ENCODE results near the gene USP20. TPM values are rescaled to one million over a fixed set of nuclear protein-coding genes. Genes with fewer than 3 reads are reported as not detected.

The USP20 gene
- total and polyA plus RNA-seq, 10 of the 15 experiments (the other 5 are each of a cell fraction or from before 2014, with no cell fraction given): 0.66 to 23.3 (median 11.0) TPM

DNA sequence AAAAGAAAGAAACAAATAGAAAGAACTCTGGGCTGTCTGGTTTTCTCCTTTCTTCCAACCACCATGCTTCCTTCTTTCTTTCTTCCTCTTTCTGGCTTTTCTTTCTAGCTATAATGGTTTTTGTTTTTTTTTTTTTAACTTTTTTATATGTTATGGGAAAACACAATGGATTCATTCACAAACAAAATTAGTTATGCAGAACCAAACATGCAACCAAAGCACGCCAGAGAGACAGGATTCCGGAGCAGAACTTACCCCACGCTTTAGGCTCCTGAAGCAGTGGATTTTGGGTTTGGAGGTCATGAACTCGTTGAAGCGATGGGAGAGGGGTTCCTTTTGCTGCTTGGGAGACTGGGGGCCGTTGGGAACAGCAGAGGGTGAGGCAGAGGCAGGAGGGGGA, 88.3 kb downstream of the USP20 start (continued):
- TF ChIP-seq, protein P1, sequence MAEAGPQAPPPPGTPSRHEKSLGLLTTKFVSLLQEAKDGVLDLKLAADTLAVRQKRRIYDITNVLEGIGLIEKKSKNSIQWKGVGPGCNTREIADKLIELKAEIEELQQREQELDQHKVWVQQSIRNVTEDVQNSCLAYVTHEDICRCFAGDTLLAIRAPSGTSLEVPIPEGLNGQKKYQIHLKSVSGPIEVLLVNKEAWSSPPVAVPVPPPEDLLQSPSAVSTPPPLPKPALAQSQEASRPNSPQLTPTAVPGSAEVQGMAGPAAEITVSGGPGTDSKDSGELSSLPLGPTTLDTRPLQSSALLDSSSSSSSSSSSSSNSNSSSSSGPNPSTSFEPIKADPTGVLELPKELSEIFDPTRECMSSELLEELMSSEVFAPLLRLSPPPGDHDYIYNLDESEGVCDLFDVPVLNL (IDR thresholded peaks at IDR 0.05; ENCODE audit: low read depth, low read length): no peak

DNA sequence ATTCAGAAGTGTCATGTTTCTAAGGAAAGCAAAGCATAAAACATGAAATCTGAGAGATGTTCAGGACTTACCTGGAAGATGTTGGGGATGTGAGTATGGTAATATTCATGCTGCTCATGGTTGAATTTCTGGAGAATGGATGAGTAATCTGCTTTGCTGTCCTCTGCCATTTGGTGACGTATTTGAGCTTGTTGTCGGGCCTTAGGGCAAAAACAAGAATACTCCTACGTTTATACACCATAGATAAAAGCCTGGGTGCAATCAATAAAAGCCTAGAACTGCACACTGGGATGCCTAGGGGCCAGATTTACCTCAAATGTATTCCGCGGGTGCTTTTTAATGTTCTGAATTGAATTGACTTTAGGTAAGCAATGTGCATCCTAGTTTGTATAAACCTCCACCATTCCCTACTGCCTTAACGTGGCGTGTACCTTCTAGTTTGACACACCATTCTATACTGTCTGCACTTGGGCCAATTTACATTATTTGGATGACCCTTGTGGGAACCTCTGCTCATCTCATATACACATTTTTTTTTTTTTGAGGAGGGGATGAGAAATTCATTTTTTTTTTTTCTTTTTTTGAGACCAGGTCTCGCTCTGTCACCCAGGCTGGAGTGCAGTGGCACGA, 94.4 kb downstream of the USP20 start:
- BruUV-seq (replicated peaks): no TSS peak
- 92% methylated on average over 9 of the region's 9 CpGs for WGBS (ENCODE audit: insufficient coverage, insufficient replicate concordance, low lambda C conversion rate, missing lambda C conversion rate)
- H3K79me2 ChIP-seq (ENCODE audit: control insufficient read depth, insufficient read depth, low read length): peaks cover 45% of the 10 kb centered on the region
- no peak overlapping the region for H3K27ac ChIP-seq (ENCODE audit: control insufficient read depth, insufficient read depth)
- ChIA-PET SMC1A (ENCODE audit: uncharacterized antibody, unreplicated experiment) (interaction anchor here (1.0 kb wide), 1 partner anchor 9 kb away, joined by 3 read pairs; no protein-coding TSS in a partner anchor), CTCF (no interaction called here), POLR2A (no interaction called here), RAD21 (ENCODE audit: unreplicated experiment) (interaction anchor here (0.7 kb wide), 1 partner anchor 10 kb away, joined by 3 read pairs; no protein-coding TSS in a partner anchor)
- no peaks in the 10 kb centered on the region for H3K27me3 ChIP-seq (replicated peaks in 1 of 2; ENCODE audit: control insufficient read depth in 2 of 2, insufficient read depth in 2 of 2, low read length in 1 of 2)
- H3K9ac ChIP-seq (ENCODE audit: control insufficient read depth, insufficient read depth, low read length): no peak overlapping the region
- no peak for DNase-seq (ENCODE audit: low read depth, low spot score)
- no peaks in the 10 kb centered on the region for H4K20me1 ChIP-seq (ENCODE audit: control insufficient read depth, insufficient read depth)
- no peak for ATAC-seq
- in situ Hi-C loops (cut with MboI): no loop called here
- H3K4me1 ChIP-seq (ENCODE audit: control insufficient read depth, insufficient read depth, low read length): peaks cover 24% of the 10 kb centered on the region
- H3K36me3 ChIP-seq (ENCODE audit: control insufficient read depth in 2 of 2, insufficient read depth in 2 of 2, low read length in 1 of 2): peaks cover 15 to 43% of the 10 kb centered on the region in 2 experiments
- no peak overlapping the region for H3K4me3 ChIP-seq
- intact Hi-C loops (cut with micrococcal nuclease; ENCODE audit: unreplicated experiment): no loop called here
- H3K9me3 ChIP-seq (replicated peaks; ENCODE audit: control insufficient read depth, insufficient read depth, low read length): no peaks in the 10 kb centered on the region
- H2AFZ ChIP-seq (ENCODE audit: control insufficient read depth, low read depth, low read length): no peak overlapping the region
- no peak for FAIRE-seq
- no peak overlapping the region for H3K4me2 ChIP-seq (ENCODE audit: control insufficient read depth, insufficient read depth)
- no peak for TF ChIP-seq YBX1 (IDR thresholded peaks at IDR 0.05)
- no peak for TF ChIP-seq CUX1 (IDR thresholded peaks at IDR 0.05; ENCODE audit: insufficient replicate concordance, low read depth, low read length)
- TF ChIP-seq EZH2 (IDR thresholded peaks at IDR 0.05; ENCODE audit: borderline replicate concordance, control insufficient read depth, low read depth, low read length): no peak
- no peak for TF ChIP-seq ZNF622 (IDR thresholded peaks at IDR 0.05)
- TF ChIP-seq CREM (IDR thresholded peaks at IDR 0.05; ENCODE audit: low read depth): no peak
- TF ChIP-seq SREBF2 (IDR thresholded peaks at IDR 0.05; ENCODE audit: low read length): no peak
- TF ChIP-seq RAD21 (IDR thresholded peaks at IDR 0.05; ENCODE audit: insufficient read depth, low read depth, low read length): no peak
- TF ChIP-seq ASH2L (IDR thresholded peaks at IDR 0.05; ENCODE audit: borderline replicate concordance, low read depth): no peak
- TF ChIP-seq RBBP5 (conservative IDR thresholded peaks at IDR 0.05): no peak
- no peak for TF ChIP-seq HCFC1 (IDR thresholded peaks at IDR 0.05; ENCODE audit: low read length)
- TF ChIP-seq POLR2AphosphoS5 (IDR thresholded peaks at IDR 0.05; ENCODE audit: low read length): peak; percentile 76
- TF ChIP-seq BACH1 (IDR thresholded peaks at IDR 0.05; ENCODE audit: borderline replicate concordance): no peak
- no peak for TF ChIP-seq NFIC (IDR thresholded peaks at IDR 0.05; ENCODE audit: low read depth, low read length)
- TF ChIP-seq NRF1 (conservative IDR thresholded peaks at IDR 0.05; ENCODE audit: low read depth, low read length): no peak
- peak; percentile 42; the same call in 1 of the 2 replicates for TF ChIP-seq PML (IDR thresholded peaks at IDR 0.05; ENCODE audit: low read length)
- TF ChIP-seq NBN (IDR thresholded peaks at IDR 0.05): no peak
